B cell (primary cell): ENCODE results near the gene DENND10. TPM values are rescaled to one million over a fixed set of nuclear protein-coding genes. Genes with fewer than 3 reads are reported as not detected.

Experiments used
- ATAC-seq: fragments of 200-7000 bp; cut with Tn5 transposase; one replicate; pipeline ENCODE4 v1.10.0; 2021; ENCODE audit warnings: low read depth, mild to moderate bottlenecking, moderate number of reproducible peaks, moderate library complexity
- CTCF ChIA-PET: fragments of 350-600 bp; sonication (Branson Sonifier 250); formaldehyde crosslinking; loops from one replicate; lab custom pipeline; 2021; ENCODE audit warnings: antibody characterized with exemption, inconsistent platforms; lab: Charles Lee
- POLR2A ChIA-PET: fragments of 350-600 bp; sonication (Branson Sonifier 250); formaldehyde crosslinking; loops from one replicate; lab custom pipeline; 2021; ENCODE audit warnings: antibody characterized with exemption; lab: Charles Lee
- DNase-seq: peaks from one replicate; pipeline ENCODE4 v3.0.0; 2013
- H2AFZ ChIP-seq: 2 replicates; pipeline ENCODE4 v1.6.1; 2012; ENCODE audit warnings: mild to moderate bottlenecking, low read depth, low read length; ENCODE audit not compliant: insufficient read depth, poor library complexity, severe bottlenecking
- H3K27ac ChIP-seq, 2 donors: 1 replicate in 1 of 2; 2 replicates in 1 of 2; pipeline ENCODE4 v1.5.1; 2012 to 2013; ENCODE audit warnings: low read length in 2 of 2, mild to moderate bottlenecking in 2 of 2, moderate library complexity in 1 of 2
- H3K27me3 ChIP-seq, 4 experiments: fragments of 200-600 bp in 1 of 4; sonication (generic) in 1 of 4; replicated peaks in 1 of 4; 1 replicate in 2 of 4; 2 replicates in 2 of 4; pipeline versions ENCODE4 v1.6.1 to v1.7.0; 2013 to 2016; ENCODE audit warnings: low read length in 3 of 4, mild to moderate bottlenecking in 2 of 4, mixed read lengths in 1 of 4, moderate library complexity in 1 of 4; ENCODE audit not compliant: insufficient read depth in 4 of 4, control insufficient read depth in 3 of 4; ENCODE audit errors: control extremely low read depth in 1 of 4
- H3K36me3 ChIP-seq, 2 experiments: replicated peaks in 1 of 2; 1 replicate in 1 of 2; 2 replicates in 1 of 2; pipeline versions ENCODE4 v1.6.1 to v1.7.1; 2013; ENCODE audit warnings: low read length in 1 of 2; ENCODE audit not compliant: insufficient read depth in 2 of 2, control insufficient read depth in 1 of 2; ENCODE audit errors: control extremely low read depth in 1 of 2, extremely low read depth in 1 of 2
- H3K4me1 ChIP-seq, 2 donors: fragments of 200-600 bp in 1 of 2; sonication (generic) in 1 of 2; 1 replicate in 1 of 2; 2 replicates in 1 of 2; pipeline versions ENCODE4 v1.5.1 to v1.6.1; 2013 to 2017; ENCODE audit warnings: low read length in 2 of 2; ENCODE audit not compliant: control insufficient read depth in 2 of 2, insufficient read depth in 2 of 2
- H3K4me2 ChIP-seq: replicated peaks from 2 replicates; pipeline ENCODE3; 2012; ENCODE audit warnings: mild to moderate bottlenecking, low read depth, low read length; ENCODE audit not compliant: poor library complexity, severe bottlenecking
- H3K4me3 ChIP-seq, 5 experiments: fragments of 200-600 bp in 1 of 5; sonication (generic) in 1 of 5; 1 replicate in 3 of 5; 2 replicates in 2 of 5; pipeline versions ENCODE4 v1.5.1 to v1.7.0; 2011 to 2016; ENCODE audit warnings: low read length in 4 of 5, mild to moderate bottlenecking in 4 of 5, low read depth in 2 of 5, control low read depth in 1 of 5, moderate library complexity in 1 of 5; ENCODE audit not compliant: insufficient read depth in 1 of 5; ENCODE audit errors: control extremely low read depth in 1 of 5, extremely low read depth in 1 of 5
- H3K79me2 ChIP-seq: fragments of 200-600 bp; sonication (generic); one replicate; pipeline ENCODE4 v1.6.0; 2016; ENCODE audit warnings: low read length; ENCODE audit not compliant: control insufficient read depth, insufficient read depth
- H3K9ac ChIP-seq: fragments of 200-600 bp; sonication (generic); 2 replicates; pipeline ENCODE4 v1.6.1; 2017; ENCODE audit warnings: mild to moderate bottlenecking, low read length, moderate library complexity
- H3K9me3 ChIP-seq, 3 donors: one replicate each; pipeline versions ENCODE4 v1.6.1 to v1.7.1; 2013; ENCODE audit warnings: low read length in 2 of 3; ENCODE audit not compliant: control insufficient read depth in 2 of 3, insufficient read depth in 1 of 3; ENCODE audit errors: control extremely low read depth in 1 of 3
- H4K20me1 ChIP-seq: 2 replicates; pipeline ENCODE4 v1.6.0; 2012; ENCODE audit warnings: mild to moderate bottlenecking, low read length; ENCODE audit not compliant: insufficient read depth, control insufficient read depth, poor library complexity, severe bottlenecking
- H3K27ac Mint-ChIP-seq: one replicate; pipeline ENCODE4 v1.8.0; 2021; ENCODE audit warnings: mixed read lengths
- H3K27me3 Mint-ChIP-seq: one replicate; pipeline ENCODE4 v1.8.0; 2021; ENCODE audit warnings: mixed read lengths
- H3K4me1 Mint-ChIP-seq: one replicate; pipeline ENCODE4 v1.8.0; 2021; ENCODE audit warnings: mixed read lengths
- H3K4me3 Mint-ChIP-seq: one replicate; pipeline ENCODE4 v1.8.0; 2021; ENCODE audit warnings: mixed read lengths
- H3K9me3 Mint-ChIP-seq: one replicate; pipeline ENCODE4 v1.8.0; 2022; ENCODE audit warnings: mixed read lengths; ENCODE audit not compliant: insufficient read depth
- CTCF ChIP-seq: fragments of 200-600 bp; IDR thresholded peaks from one replicate; pipeline ENCODE4 v1.8.0; 2022; ENCODE audit warnings: antibody characterized with exemption, mild to moderate bottlenecking
- EZH2 ChIP-seq: IDR thresholded peaks from 2 replicates; pipeline ENCODE4 v1.6.1; 2012; ENCODE audit warnings: borderline replicate concordance, low read depth, mild to moderate bottlenecking, moderate library complexity, low read length; ENCODE audit not compliant: insufficient read depth, poor library complexity, severe bottlenecking
- WGBS: methylation state at CpG from one replicate; pipeline ENCODE4 v1.1.5; 2013; ENCODE audit warnings: missing lambda C conversion rate; ENCODE audit not compliant: insufficient coverage; 5-methylcytosine and 5-hydroxymethylcytosine counted together
- intact Hi-C: fragments of 100-400 bp; cut with micrococcal nuclease; formaldehyde crosslinking; loops from one replicate; pipeline ENCODE4 v1.10.0; 2022
- polyA plus RNA-seq: library from polyadenylated mRNA; depleted of rRNA; stranded (reverse); fragments of >200 nt; gene quantifications from 2 replicates; pipeline ENCODE4 v1.2.3, GENCODE V29; 2012
- total RNA-seq, 2 donors: library from RNA; stranded (reverse); fragments of 120-200 nt in 1 of 2; gene quantifications; 1 replicate in 1 of 2; 2 replicates in 1 of 2; pipeline versions ENCODE4 v1.2.3 to v1.2.4, GENCODE V29; 2013 to 2022

The DENND10 gene
- total and polyA plus RNA-seq, 2 donors (not counting 1 experiment from before 2014, with no cell fraction given), result 16.6 to 24.4 TPM

GRCh38 chr10:119139464-119140067, 35.7 kb downstream of the DENND10 start:
- H3K9me3 Mint-ChIP-seq, result no peaks in the 10 kb centered on the region
- no peak overlapping the region for H3K4me3 ChIP-seq
- POLR2A ChIA-PET, result interaction anchor here (0.5 kb wide), 1 partner anchor 439 kb away, joined by 5 read pairs; no protein-coding TSS in a partner anchor

More at GRCh38 chr10:119139464-119140067, 35.7 kb downstream of the DENND10 start:
- H3K27me3 ChIP-seq, result no peaks in the 10 kb centered on the region
- no peak overlapping the region for H2AFZ ChIP-seq
- H3K79me2 ChIP-seq, result no peaks in the 10 kb centered on the region
- H3K9me3 ChIP-seq, result no peaks in the 10 kb centered on the region
- H3K27ac ChIP-seq, result no peak overlapping the region
- CTCF ChIA-PET, result interaction anchor here (1.0 to 1.6 kb wide), 6 partner anchors 60 to 404 kb away, joined by 3 to 6 read pairs (median 4); no protein-coding TSS in a partner anchor
- no peaks in the 10 kb centered on the region for H3K4me1 ChIP-seq
- H3K27me3 Mint-ChIP-seq, result no peaks in the 10 kb centered on the region
- H3K4me3 Mint-ChIP-seq, result no peak overlapping the region
- no peaks in the 10 kb centered on the region for H4K20me1 ChIP-seq
- 93% methylated on average over 13 of the region's 13 CpGs for WGBS
- intact Hi-C loops, result loop anchor here (2.0 kb wide), 1 partner anchor 403 kb away; the partner anchor contains the start of gene RGS10
- no peak overlapping the region for H3K4me2 ChIP-seq
- ATAC-seq (peak; percentile 68), DNase-seq (peak; percentile 46)
- peak overlapping the region; percentile 23 for H3K27ac Mint-ChIP-seq
- TF ChIP-seq CTCF, result peak; percentile 46
- no peak for TF ChIP-seq EZH2
- peaks cover 4% of the 10 kb centered on the region for H3K4me1 Mint-ChIP-seq
- H3K36me3 ChIP-seq, result peaks cover 0 to 2% of the 10 kb centered on the region in 2 experiments
- no peak overlapping the region for H3K9ac ChIP-seq
